HL-60 (cell line): ENCODE measurements around the gene METTL9.

ENCODE experiments used
- CTCF ChIP-seq: IDR thresholded peaks from one replicate; pipeline ENCODE4 v1.5.1; 2011; ENCODE audit warnings: low read length, control low read depth, inconsistent platforms; ENCODE audit not compliant: insufficient read depth
- GABPA ChIP-seq: IDR thresholded peaks from 2 replicates; pipeline ENCODE4 v1.6.1; 2012; ENCODE audit warnings: low read depth
- POLR2AphosphoS5 ChIP-seq: IDR thresholded peaks from 2 replicates; pipeline ENCODE4 v1.6.1; 2012; ENCODE audit warnings: low read depth
- REST ChIP-seq: IDR thresholded peaks from 2 replicates; pipeline ENCODE4 v1.6.1; 2012; ENCODE audit warnings: low read depth; ENCODE audit not compliant: insufficient replicate concordance
- SPI1 ChIP-seq: IDR thresholded peaks from 2 replicates; pipeline ENCODE4 v1.6.1; 2012; ENCODE audit warnings: low read depth, mild to moderate bottlenecking, borderline replicate concordance

- TF ChIP-seq CTCF (no peak), POLR2AphosphoS5 (no peak), REST (no peak), GABPA (no peak), SPI1 (no peak)
Observed at GRCh38 chr16:21622545-21622944, 23.2 kb downstream of the METTL9 start.
